GM19025 (cell line): ENCODE measurements around the gene IL15.
"Not testable (repeated sequence)": the region's sequence is repeated elsewhere in the genome, so short reads cannot be mapped to it uniquely, and the experiment has no call there.

Experiments
- ATAC-seq: cut with Tn5 transposase; IDR thresholded peaks from one replicate; pipeline ENCODE4 v1.9.1; 2021; ENCODE audit warnings: mild to moderate bottlenecking, low read depth, moderate library complexity; ENCODE audit not compliant: unreplicated experiment

IL15 gene

GRCh38 chr4:141692081-141692480, 55.7 kb downstream of the IL15 start:
- ATAC-seq: no peak

- no peak for ATAC-seq
Observed at GRCh38 chr4:141697116-141697515, 60.7 kb downstream of the IL15 start.

GRCh38 chr4:141702472-141703182, 66.2 kb downstream of the IL15 start:
- ATAC-seq: no peak

GRCh38 chr4:141703497-141703896, 67.1 kb downstream of the IL15 start:
- ATAC-seq: no peak

GRCh38 chr4:141705048-141705746, 68.8 kb downstream of the IL15 start:
- no peak for ATAC-seq

- ATAC-seq: peak; percentile 48
Observed at GRCh38 chr4:141705747-141706377, 69.5 kb downstream of the IL15 start.

GRCh38 chr4:141706445-141706844, 70.1 kb downstream of the IL15 start:
- ATAC-seq: no peak

GRCh38 chr4:141711211-141711610, 74.8 kb downstream of the IL15 start:
- ATAC-seq: no peak

GRCh38 chr4:141713185-141713584, 76.8 kb downstream of the IL15 start:
- no peak for ATAC-seq

- no peak for ATAC-seq
Observed at GRCh38 chr4:141713771-141714445, 77.5 kb downstream of the IL15 start.

- no peak for ATAC-seq
Observed at GRCh38 chr4:141719585-141719984, 83.2 kb downstream of the IL15 start.

- ATAC-seq: no peak
Observed at GRCh38 chr4:141721174-141721573, 84.8 kb downstream of the IL15 start.

- ATAC-seq: no peak
Observed at GRCh38 chr4:141724646-141725045, 88.3 kb downstream of the IL15 start.

GRCh38 chr4:141727420-141727819, 91.0 kb downstream of the IL15 start:
- no peak for ATAC-seq

- no peak for ATAC-seq
Observed at GRCh38 chr4:141730805-141731204, 94.4 kb downstream of the IL15 start.

- ATAC-seq: no peak
Observed at GRCh38 chr4:141731481-141731880, 95.1 kb downstream of the IL15 start.

- ATAC-seq: no peak
Observed at GRCh38 chr4:141739636-141740035, 103.3 kb downstream of the IL15 start.

- no peak for ATAC-seq
Observed at GRCh38 chr4:141746026-141746425, 109.6 kb downstream of the IL15 start.

- ATAC-seq: not testable (repeated sequence)
Observed at GRCh38 chr4:141751806-141752205, 115.4 kb downstream of the IL15 start.

- ATAC-seq: no peak
Observed at GRCh38 chr4:141757287-141757686, 120.9 kb downstream of the IL15 start.

GRCh38 chr4:141759796-141760425, 123.5 kb downstream of the IL15 start:
- ATAC-seq: no peak
